RWPE2 (cell line): ENCODE results near the gene WDR75.

Source experiments
- ATAC-seq: fragments of 200-7000 bp; cut with Tn5 transposase; 3 replicates; pipeline ENCODE4 v1.9.1; 2021; ENCODE audit warnings: low read depth
- DNase-seq: peaks from one replicate; pipeline ENCODE4 v3.0.0-alpha.2; 2020; ENCODE audit warnings: low spot score
- H3K27ac ChIP-seq: fragments of 450-650 bp; 2 replicates; pipeline ENCODE4 v1.5.1; 2017; ENCODE audit warnings: mild to moderate bottlenecking; ENCODE audit not compliant: poor library complexity, severe bottlenecking
- H3K27me3 ChIP-seq: fragments of 250-450 bp; sonication (Bioruptor Pico); 2 replicates; pipeline ENCODE4 v1.5.1; 2021; ENCODE audit warnings: mild to moderate bottlenecking, moderate library complexity; ENCODE audit not compliant: insufficient read depth, poor library complexity, severe bottlenecking
- H3K36me3 ChIP-seq: fragments of 250-450 bp; sonication (Bioruptor Pico); 2 replicates; pipeline ENCODE4 v1.5.1; 2020; ENCODE audit warnings: low read depth, mild to moderate bottlenecking, moderate library complexity
- H3K4me1 ChIP-seq: fragments of 250-450 bp; sonication (Bioruptor Pico); 2 replicates; pipeline ENCODE4 v1.5.1; 2021; ENCODE audit warnings: mild to moderate bottlenecking, moderate library complexity; ENCODE audit not compliant: insufficient read depth, poor library complexity, severe bottlenecking
- H3K4me3 ChIP-seq: fragments of 250-450 bp; sonication (Bioruptor Pico); 2 replicates; pipeline ENCODE4 v1.5.1; 2021; ENCODE audit warnings: mild to moderate bottlenecking, moderate library complexity; ENCODE audit not compliant: severe bottlenecking
- H3K9me3 ChIP-seq: fragments of 250-450 bp; sonication (Bioruptor Pico); 2 replicates; pipeline ENCODE4 v1.5.1; 2021; ENCODE audit warnings: mild to moderate bottlenecking, moderate library complexity; ENCODE audit not compliant: severe bottlenecking
- CTCF ChIP-seq: fragments of 450-650 bp; IDR thresholded peaks from one replicate; pipeline ENCODE4 v1.5.1; 2017; ENCODE audit warnings: mild to moderate bottlenecking, moderate library complexity; ENCODE audit not compliant: poor library complexity, severe bottlenecking

WDR75 gene

GRCh38 chr2:189406586-189407233 is 34.6 kb upstream of the WDR75 start:
- H3K27ac ChIP-seq, result peak overlapping the region; percentile 55
- peaks cover 27% of the 10 kb centered on the region for H3K4me1 ChIP-seq
- no peaks in the 10 kb centered on the region for H3K9me3 ChIP-seq
- H3K4me3 ChIP-seq, result no peak overlapping the region
- DNase-seq (no peak), ATAC-seq (no peak)
- no peak for TF ChIP-seq CTCF
- H3K36me3 ChIP-seq, result no peaks in the 10 kb centered on the region
- H3K27me3 ChIP-seq, result no peaks in the 10 kb centered on the region

GRCh38 chr2:189407281-189408209 is 33.7 kb upstream of the WDR75 start:
- TF ChIP-seq CTCF, result no peak
- DNase-seq (no peak), ATAC-seq (peak; percentile 76)
- no peaks in the 10 kb centered on the region for H3K36me3 ChIP-seq
- H3K4me1 ChIP-seq, result peaks cover 35% of the 10 kb centered on the region
- peak overlapping the region; percentile 55 for H3K27ac ChIP-seq
- no peaks in the 10 kb centered on the region for H3K27me3 ChIP-seq
- no peaks in the 10 kb centered on the region for H3K9me3 ChIP-seq
- H3K4me3 ChIP-seq, result no peak overlapping the region

- Histone ChIP-seq H3K9me3 (no peaks in the 10 kb centered on the region), H3K4me1 (peaks cover 37% of the 10 kb centered on the region), H3K27me3 (no peaks in the 10 kb centered on the region), H3K4me3 (no peak overlapping the region), H3K27ac (peak overlapping the region; percentile 55), H3K36me3 (no peaks in the 10 kb centered on the region)
- no peak for TF ChIP-seq CTCF
- ATAC-seq (no peak), DNase-seq (no peak)
Measured at GRCh38 chr2:189408294-189408693, 33.0 kb upstream of the WDR75 start.

- H3K36me3 ChIP-seq, result no peaks in the 10 kb centered on the region
- no peak for TF ChIP-seq CTCF
- no peak for ATAC-seq
- H3K4me3 ChIP-seq, result no peak overlapping the region
- peaks cover 37% of the 10 kb centered on the region for H3K4me1 ChIP-seq
- H3K27ac ChIP-seq, result no peak overlapping the region
- no peak for DNase-seq
- no peaks in the 10 kb centered on the region for H3K27me3 ChIP-seq
- no peaks in the 10 kb centered on the region for H3K9me3 ChIP-seq
Measured at GRCh38 chr2:189409131-189409530, 32.1 kb upstream of the WDR75 start.
